ENCODE measurements around the gene NACC2.
"Not testable (repeated sequence)": the region's sequence is repeated elsewhere in the genome, so short reads cannot be mapped to it uniquely, and the experiment has no call there.

NACC2 gene

GRCh38 chr9:136045595-136046553 is 49.2 kb downstream of the NACC2 start:
- no peak overlapping the region for H3K4me3 ChIP-seq (replicated peaks; ENCODE audit: low read depth, low read length)
- TF ChIP-seq, protein P1, sequence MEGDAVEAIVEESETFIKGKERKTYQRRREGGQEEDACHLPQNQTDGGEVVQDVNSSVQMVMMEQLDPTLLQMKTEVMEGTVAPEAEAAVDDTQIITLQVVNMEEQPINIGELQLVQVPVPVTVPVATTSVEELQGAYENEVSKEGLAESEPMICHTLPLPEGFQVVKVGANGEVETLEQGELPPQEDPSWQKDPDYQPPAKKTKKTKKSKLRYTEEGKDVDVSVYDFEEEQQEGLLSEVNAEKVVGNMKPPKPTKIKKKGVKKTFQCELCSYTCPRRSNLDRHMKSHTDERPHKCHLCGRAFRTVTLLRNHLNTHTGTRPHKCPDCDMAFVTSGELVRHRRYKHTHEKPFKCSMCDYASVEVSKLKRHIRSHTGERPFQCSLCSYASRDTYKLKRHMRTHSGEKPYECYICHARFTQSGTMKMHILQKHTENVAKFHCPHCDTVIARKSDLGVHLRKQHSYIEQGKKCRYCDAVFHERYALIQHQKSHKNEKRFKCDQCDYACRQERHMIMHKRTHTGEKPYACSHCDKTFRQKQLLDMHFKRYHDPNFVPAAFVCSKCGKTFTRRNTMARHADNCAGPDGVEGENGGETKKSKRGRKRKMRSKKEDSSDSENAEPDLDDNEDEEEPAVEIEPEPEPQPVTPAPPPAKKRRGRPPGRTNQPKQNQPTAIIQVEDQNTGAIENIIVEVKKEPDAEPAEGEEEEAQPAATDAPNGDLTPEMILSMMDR (IDR thresholded peaks at IDR 0.05; ENCODE audit: low read length, missing control alignments) = no peak
- DNase-seq (ENCODE audit: low read depth) = peak; percentile 39

- TF ChIP-seq, protein P1 (IDR thresholded peaks at IDR 0.05; ENCODE audit: low read length, missing control alignments) = no peak
- DNase-seq (ENCODE audit: low read depth) = no peak
- no peak overlapping the region for H3K4me3 ChIP-seq (replicated peaks; ENCODE audit: low read depth, low read length)
Observed at GRCh38 chr9:136044971-136045594, 50.0 kb downstream of the NACC2 start.

- TF ChIP-seq, protein P1 (IDR thresholded peaks at IDR 0.05; ENCODE audit: low read length, missing control alignments) = no peak
- H3K4me3 ChIP-seq (replicated peaks; ENCODE audit: low read depth, low read length) = no peak overlapping the region
- no peak for DNase-seq (ENCODE audit: low read depth)
Observed at GRCh38 chr9:136044207-136044970, 50.7 kb downstream of the NACC2 start.

GRCh38 chr9:136043441-136043991 is 51.6 kb downstream of the NACC2 start:
- TF ChIP-seq, protein P1 (IDR thresholded peaks at IDR 0.05; ENCODE audit: low read length, missing control alignments) = no peak
- no peak overlapping the region for H3K4me3 ChIP-seq (replicated peaks; ENCODE audit: low read depth, low read length)
- no peak for DNase-seq (ENCODE audit: low read depth)

DNA sequence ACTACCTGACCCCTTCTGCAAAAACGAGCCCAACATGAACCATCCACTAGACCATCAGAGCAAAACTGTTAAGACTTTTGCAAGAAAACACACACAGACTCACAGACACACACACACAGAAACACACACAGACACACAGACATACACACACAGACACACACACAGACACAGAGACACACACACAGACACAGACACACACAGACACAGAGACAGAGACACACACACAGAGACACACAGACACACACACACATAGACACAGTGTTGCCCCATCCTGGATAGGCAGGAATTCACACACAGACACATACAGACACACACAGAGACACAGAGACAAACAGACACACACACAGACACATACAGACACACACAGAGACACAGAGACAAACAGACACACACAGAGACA is 52.5 kb downstream of the NACC2 start:
- no peak for DNase-seq (ENCODE audit: low read depth)
- H3K4me3 ChIP-seq (replicated peaks; ENCODE audit: low read depth, low read length) = no peak overlapping the region

GRCh38 chr9:136040848-136041247 is 54.2 kb downstream of the NACC2 start:
- not testable (repeated sequence) for DNase-seq (ENCODE audit: low read depth); H3K4me3 ChIP-seq (replicated peaks; ENCODE audit: low read depth, low read length)

More for the DNA sequence above, 52.5 kb downstream of the NACC2 start:
- TF ChIP-seq, protein P1 (IDR thresholded peaks at IDR 0.05; ENCODE audit: low read length, missing control alignments) = no peak
